PFSK-1 (cell line): ENCODE results near the gene THSD7B. TPM values are rescaled to one million over a fixed set of nuclear protein-coding genes. Genes with fewer than 3 reads are reported as not detected.

ENCODE experiments used
- FOXP2 ChIP-seq: optimal IDR thresholded peaks from 2 replicates; pipeline ENCODE3; 2011; ENCODE audit warnings: borderline replicate concordance, control low read depth, inconsistent platforms; ENCODE audit not compliant: insufficient read depth; ENCODE audit errors: extremely low read length, extremely low read depth
- POLR2AphosphoS5 ChIP-seq: IDR thresholded peaks from 2 replicates; pipeline ENCODE4 v1.6.1; 2012; ENCODE audit warnings: low read depth, mild to moderate bottlenecking, control low read depth, low read length, moderate library complexity
- REST ChIP-seq, 2 experiments: IDR thresholded peaks; 2 replicates each; pipeline versions ENCODE4 v1.6.1 to v1.8.0; 2011 to 2012; ENCODE audit warnings: low read depth in 2 of 2, low read length in 2 of 2, control low read depth in 1 of 2, inconsistent platforms in 1 of 2, mild to moderate bottlenecking in 1 of 2, moderate library complexity in 1 of 2; ENCODE audit not compliant: insufficient read depth in 1 of 2
- SIN3A ChIP-seq: IDR thresholded peaks from 2 replicates; pipeline ENCODE4 v1.6.1; 2012; ENCODE audit warnings: mild to moderate bottlenecking, low read length, moderate library complexity, borderline replicate concordance; ENCODE audit not compliant: insufficient read depth
- TAF1 ChIP-seq: IDR thresholded peaks from 2 replicates; pipeline ENCODE4 v1.6.1; 2012; ENCODE audit warnings: low read length, control low read depth, borderline replicate concordance; ENCODE audit not compliant: insufficient read depth
- polyA plus RNA-seq: library from polyadenylated mRNA; unstranded; fragments of >200 nt; gene quantifications from one replicate; pipeline ENCODE4 v1.2.1, GENCODE V29; 2012; ENCODE audit warnings: low read depth, missing spikeins; ENCODE audit not compliant: insufficient read length

Gene THSD7B
- 1.2 TPM for polyA plus RNA-seq

- no peak for TF ChIP-seq FOXP2
- no peak for TF ChIP-seq SIN3A
- no peak for TF ChIP-seq TAF1
- TF ChIP-seq REST (IDR thresholded peaks at IDR 0.05; ENCODE audit: insufficient read depth in 1 of 2, low read depth in 2 of 2, low read length in 2 of 2), result no peak
- TF ChIP-seq POLR2AphosphoS5, result no peak
Observed at GRCh38 chr2:136765256-136766072, at the start of gene THSD7B. THSD7B (plus strand) TSS chr2:136765545; CDS start chr2:136882179, 116,634 bp downstream.

- TF ChIP-seq FOXP2, result no peak
- no peak for TF ChIP-seq POLR2AphosphoS5
- no peak for TF ChIP-seq TAF1
- no peak for TF ChIP-seq REST (IDR thresholded peaks at IDR 0.05; ENCODE audit: insufficient read depth in 1 of 2, low read depth in 2 of 2, low read length in 2 of 2)
- TF ChIP-seq SIN3A, result no peak
Observed at GRCh38 chr2:136718273-136718672, 47.1 kb upstream of the THSD7B start.

GRCh38 chr2:136727973-136728699 lies 37.2 kb upstream of the THSD7B start:
- TF ChIP-seq REST (IDR thresholded peaks at IDR 0.05; ENCODE audit: insufficient read depth in 1 of 2, low read depth in 2 of 2, low read length in 2 of 2) (peak in 1 of 2 experiments; percentile 75; a peak in 1 of 4 replicates), FOXP2 (no peak), POLR2AphosphoS5 (no peak), TAF1 (no peak)

- no peak for TF ChIP-seq FOXP2
Observed at GRCh38 chr2:136736236-136736635, 29.1 kb upstream of the THSD7B start.

- TF ChIP-seq TAF1 (no peak), POLR2AphosphoS5 (no peak), REST (IDR thresholded peaks at IDR 0.05; ENCODE audit: insufficient read depth in 1 of 2, low read depth in 2 of 2, low read length in 2 of 2) (no peak)
Observed at GRCh38 chr2:136738044-136738443, 27.3 kb upstream of the THSD7B start.
